Endothelial cell of umbilical vein (primary cell): Measurements from ENCODE around the gene ATRIP.

Experiments
- EZH2 ChIP-seq: IDR thresholded peaks from 2 replicates; pipeline ENCODE4 v1.6.1; 2012; ENCODE audit warnings: borderline replicate concordance, low read depth, mild to moderate bottlenecking, moderate library complexity, low read length, inconsistent platforms; ENCODE audit not compliant: severe bottlenecking
- TF ChIP-seq, protein P1 (sequence below), 2 donors: IDR thresholded peaks; 1 replicate in 1 of 2; 2 replicates in 1 of 2; pipeline ENCODE4 v1.5.1; 2011; ENCODE audit warnings: low read length in 2 of 2, mild to moderate bottlenecking in 2 of 2, moderate library complexity in 2 of 2, control low read depth in 1 of 2, inconsistent platforms in 1 of 2, low read depth in 1 of 2; ENCODE audit not compliant: insufficient read depth in 1 of 2; ENCODE audit errors: extremely low read depth in 1 of 2

DNA sequence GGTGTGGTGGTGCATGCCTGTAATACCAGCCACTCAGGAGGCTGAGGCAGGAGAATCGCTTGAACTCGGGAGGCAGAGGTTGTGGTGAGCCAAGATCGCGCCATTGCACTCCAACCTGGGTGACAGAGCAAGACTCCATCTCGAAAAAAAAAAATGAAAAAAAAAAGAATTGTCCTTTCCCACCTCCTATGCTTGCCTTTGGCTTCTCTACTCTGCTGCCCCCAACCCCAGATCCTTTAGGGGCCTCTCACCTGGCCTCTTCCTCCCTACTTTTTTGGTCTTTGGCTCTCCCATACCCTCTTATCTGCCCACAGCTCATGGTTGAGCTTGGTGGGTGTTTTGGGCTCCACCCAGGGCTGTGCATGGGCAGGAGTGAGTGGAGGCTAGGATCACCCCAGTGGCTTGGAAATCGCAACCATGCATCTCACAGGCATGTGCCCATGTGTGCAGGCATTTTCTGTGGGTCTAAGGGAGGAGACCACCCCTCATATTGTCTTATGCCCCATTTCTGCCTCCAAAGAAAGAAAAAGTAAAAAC, 59.5 kb downstream of the ATRIP start:
- TF ChIP-seq, protein P1, sequence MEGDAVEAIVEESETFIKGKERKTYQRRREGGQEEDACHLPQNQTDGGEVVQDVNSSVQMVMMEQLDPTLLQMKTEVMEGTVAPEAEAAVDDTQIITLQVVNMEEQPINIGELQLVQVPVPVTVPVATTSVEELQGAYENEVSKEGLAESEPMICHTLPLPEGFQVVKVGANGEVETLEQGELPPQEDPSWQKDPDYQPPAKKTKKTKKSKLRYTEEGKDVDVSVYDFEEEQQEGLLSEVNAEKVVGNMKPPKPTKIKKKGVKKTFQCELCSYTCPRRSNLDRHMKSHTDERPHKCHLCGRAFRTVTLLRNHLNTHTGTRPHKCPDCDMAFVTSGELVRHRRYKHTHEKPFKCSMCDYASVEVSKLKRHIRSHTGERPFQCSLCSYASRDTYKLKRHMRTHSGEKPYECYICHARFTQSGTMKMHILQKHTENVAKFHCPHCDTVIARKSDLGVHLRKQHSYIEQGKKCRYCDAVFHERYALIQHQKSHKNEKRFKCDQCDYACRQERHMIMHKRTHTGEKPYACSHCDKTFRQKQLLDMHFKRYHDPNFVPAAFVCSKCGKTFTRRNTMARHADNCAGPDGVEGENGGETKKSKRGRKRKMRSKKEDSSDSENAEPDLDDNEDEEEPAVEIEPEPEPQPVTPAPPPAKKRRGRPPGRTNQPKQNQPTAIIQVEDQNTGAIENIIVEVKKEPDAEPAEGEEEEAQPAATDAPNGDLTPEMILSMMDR (IDR thresholded peaks at IDR 0.05; ENCODE audit: extremely low read depth in 1 of 2, insufficient read depth in 1 of 2, low read depth in 1 of 2, low read length in 2 of 2) = no peak
- no peak for TF ChIP-seq EZH2
